Spleen (tissue), 7 donors: Measurements from ENCODE around the gene SUPT3H.

Experiments
- CTCF ChIP-seq, 11 experiments: fragments of 200-600 bp in 7 of 11; fragments of 450-650 bp in 4 of 11; sonication (generic) in 4 of 11; IDR thresholded peaks in 8 of 11; conservative IDR thresholded peaks in 3 of 11; 1 replicate in 7 of 11; 2 replicates in 4 of 11; pipeline versions ENCODE4 v1.4.0 to v1.8.0; 2016 to 2021; ENCODE audit warnings: antibody characterized with exemption in 11 of 11, inconsistent platforms in 4 of 11, mild to moderate bottlenecking in 1 of 11
- POLR2AphosphoS5 ChIP-seq, 3 donors: sonication (generic); formaldehyde crosslinking; IDR thresholded peaks; one replicate each; pipeline ENCODE4 v1.5.1; 2017; ENCODE audit warnings: antibody characterized with exemption in 3 of 3
- donor health status: DM: no; HTN: no; CAD: no; lungs with moderate emphysema.
- donor health status: DM: no; HTN: no; CAD: no.
- donor health status: DM: no; HTN: no; CAD: no.

GRCh38 chr6:44809258-44809657, 568.5 kb downstream of the SUPT3H start:
- TF ChIP-seq POLR2AphosphoS5 (IDR thresholded peaks at IDR 0.05): no peak
- no peak for TF ChIP-seq CTCF (IDR thresholded peaks at IDR 0.05 in 8 of 11, conservative IDR thresholded peaks at IDR 0.05 in 3 of 11)
